ENCODE data around the gene IL1A. TPM values are rescaled to one million over a fixed set of nuclear protein-coding genes. Genes with fewer than 3 reads are reported as not detected.

Gene IL1A
- total RNA-seq, 1 experiment from 2014 or later: 0.10 TPM

DNA sequence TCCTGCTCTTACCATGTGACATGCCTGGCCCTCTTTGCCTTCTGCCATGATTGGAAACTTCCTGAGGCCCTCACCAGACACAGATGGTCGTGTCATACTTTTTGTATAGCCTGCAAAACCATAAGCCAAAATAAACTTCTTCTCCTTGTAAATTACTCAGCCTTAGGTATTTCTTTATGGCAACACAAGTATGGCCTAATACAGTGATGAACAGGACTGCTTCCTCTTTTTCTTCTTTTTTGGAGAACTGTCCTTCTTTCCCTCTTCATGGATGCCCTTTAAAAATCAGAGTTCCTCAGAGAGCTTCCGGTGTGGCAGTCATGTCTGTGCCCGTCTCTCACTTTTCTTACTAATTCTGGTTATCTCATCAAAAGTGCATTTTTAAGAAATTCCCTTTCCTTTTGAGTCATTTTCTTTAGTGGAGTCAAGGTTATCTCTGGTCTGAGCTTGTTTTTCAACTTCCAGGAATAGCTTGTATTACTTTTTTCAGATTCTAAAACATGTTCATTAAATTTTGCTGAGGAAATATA, 9.2 kb upstream of the IL1A start:
- no TSS peak for BruUV-seq (replicated peaks)
- H4K20me1 ChIP-seq (ENCODE audit: insufficient read depth): no peaks in the 10 kb centered on the region
- no peak overlapping the region for H2AFZ ChIP-seq (ENCODE audit: low read depth, low read length, poor library complexity, severe bottlenecking)
- ChIA-PET CTCF (interaction anchor here (1.4 kb wide), 1 partner anchor 45 kb away, joined by 3 read pairs; no protein-coding TSS in a partner anchor), POLR2A (no interaction called here), RAD21 (ENCODE audit: low non-redundant PET in 1 of 2, low total read pairs in 2 of 2, uncharacterized antibody in 2 of 2, unreplicated experiment in 2 of 2) (no interaction called here)
- no peak overlapping the region for H3K9ac ChIP-seq (ENCODE audit: low read length)
- DNase-seq (ENCODE audit: low read depth, low spot score) (no peak), ATAC-seq (no peak)
- H3K9me3 ChIP-seq (ENCODE audit: control insufficient read depth in 1 of 2, insufficient read depth in 1 of 2, low read depth in 1 of 2, low read length in 2 of 2): no peaks in the 10 kb centered on the region
- H3K4me1 ChIP-seq (ENCODE audit: control insufficient read depth in 1 of 2, insufficient read depth in 2 of 2, low read length in 2 of 2): peaks cover 0 to 4% of the 10 kb centered on the region in 2 experiments; a peak in 1 of 4 replicates
- H3K79me2 ChIP-seq (ENCODE audit: insufficient read depth, low read length): no peaks in the 10 kb centered on the region
- no peak overlapping the region for H3K27ac ChIP-seq (ENCODE audit: low read depth, low read length)
- no peaks in the 10 kb centered on the region for H3K36me3 ChIP-seq (ENCODE audit: control insufficient read depth in 1 of 2, insufficient read depth in 2 of 2, low read length in 2 of 2)
- no peaks in the 10 kb centered on the region for H3K27me3 ChIP-seq (ENCODE audit: insufficient read depth, low read length)
- no peak overlapping the region for H3K4me2 ChIP-seq (ENCODE audit: low read length)
- H3K4me3 ChIP-seq (replicated peaks in 1 of 2; ENCODE audit: low read depth in 1 of 2, low read length in 2 of 2): no peak overlapping the region
- intact Hi-C loops (cut with micrococcal nuclease): no loop called here
- H3K9me2 ChIP-seq (ENCODE audit: insufficient read depth): no peaks in the 10 kb centered on the region
- TF ChIP-seq, protein P1, sequence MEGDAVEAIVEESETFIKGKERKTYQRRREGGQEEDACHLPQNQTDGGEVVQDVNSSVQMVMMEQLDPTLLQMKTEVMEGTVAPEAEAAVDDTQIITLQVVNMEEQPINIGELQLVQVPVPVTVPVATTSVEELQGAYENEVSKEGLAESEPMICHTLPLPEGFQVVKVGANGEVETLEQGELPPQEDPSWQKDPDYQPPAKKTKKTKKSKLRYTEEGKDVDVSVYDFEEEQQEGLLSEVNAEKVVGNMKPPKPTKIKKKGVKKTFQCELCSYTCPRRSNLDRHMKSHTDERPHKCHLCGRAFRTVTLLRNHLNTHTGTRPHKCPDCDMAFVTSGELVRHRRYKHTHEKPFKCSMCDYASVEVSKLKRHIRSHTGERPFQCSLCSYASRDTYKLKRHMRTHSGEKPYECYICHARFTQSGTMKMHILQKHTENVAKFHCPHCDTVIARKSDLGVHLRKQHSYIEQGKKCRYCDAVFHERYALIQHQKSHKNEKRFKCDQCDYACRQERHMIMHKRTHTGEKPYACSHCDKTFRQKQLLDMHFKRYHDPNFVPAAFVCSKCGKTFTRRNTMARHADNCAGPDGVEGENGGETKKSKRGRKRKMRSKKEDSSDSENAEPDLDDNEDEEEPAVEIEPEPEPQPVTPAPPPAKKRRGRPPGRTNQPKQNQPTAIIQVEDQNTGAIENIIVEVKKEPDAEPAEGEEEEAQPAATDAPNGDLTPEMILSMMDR (IDR thresholded peaks at IDR 0.05 in 2 of 3, conservative IDR thresholded peaks at IDR 0.05 in 1 of 3; ENCODE audit: borderline replicate concordance in 1 of 3, insufficient read depth in 1 of 3, low read depth in 2 of 3, low read length in 2 of 3): no peak
- TF ChIP-seq SP1 (IDR thresholded peaks at IDR 0.05; ENCODE audit: low read depth) (no peak), RAD21 (IDR thresholded peaks at IDR 0.05; ENCODE audit: low read depth) (no peak), POLR2AphosphoS5 (IDR thresholded peaks at IDR 0.05; ENCODE audit: low read depth, low read length) (no peak), ZNF274 (IDR thresholded peaks at IDR 0.05; ENCODE audit: low read depth, low read length) (no peak), ZFX (IDR thresholded peaks at IDR 0.05) (no peak), SRF (IDR thresholded peaks at IDR 0.05; ENCODE audit: low read depth) (no peak), CEBPB (IDR thresholded peaks at IDR 0.05; ENCODE audit: low read depth) (no peak), TCF7L2 (IDR thresholded peaks at IDR 0.05; ENCODE audit: borderline replicate concordance, extremely low read depth, insufficient read depth, insufficient read length) (no peak), CBX3 (IDR thresholded peaks at IDR 0.05; ENCODE audit: low read depth) (no peak)
- TF ChIP-seq, protein P2, sequence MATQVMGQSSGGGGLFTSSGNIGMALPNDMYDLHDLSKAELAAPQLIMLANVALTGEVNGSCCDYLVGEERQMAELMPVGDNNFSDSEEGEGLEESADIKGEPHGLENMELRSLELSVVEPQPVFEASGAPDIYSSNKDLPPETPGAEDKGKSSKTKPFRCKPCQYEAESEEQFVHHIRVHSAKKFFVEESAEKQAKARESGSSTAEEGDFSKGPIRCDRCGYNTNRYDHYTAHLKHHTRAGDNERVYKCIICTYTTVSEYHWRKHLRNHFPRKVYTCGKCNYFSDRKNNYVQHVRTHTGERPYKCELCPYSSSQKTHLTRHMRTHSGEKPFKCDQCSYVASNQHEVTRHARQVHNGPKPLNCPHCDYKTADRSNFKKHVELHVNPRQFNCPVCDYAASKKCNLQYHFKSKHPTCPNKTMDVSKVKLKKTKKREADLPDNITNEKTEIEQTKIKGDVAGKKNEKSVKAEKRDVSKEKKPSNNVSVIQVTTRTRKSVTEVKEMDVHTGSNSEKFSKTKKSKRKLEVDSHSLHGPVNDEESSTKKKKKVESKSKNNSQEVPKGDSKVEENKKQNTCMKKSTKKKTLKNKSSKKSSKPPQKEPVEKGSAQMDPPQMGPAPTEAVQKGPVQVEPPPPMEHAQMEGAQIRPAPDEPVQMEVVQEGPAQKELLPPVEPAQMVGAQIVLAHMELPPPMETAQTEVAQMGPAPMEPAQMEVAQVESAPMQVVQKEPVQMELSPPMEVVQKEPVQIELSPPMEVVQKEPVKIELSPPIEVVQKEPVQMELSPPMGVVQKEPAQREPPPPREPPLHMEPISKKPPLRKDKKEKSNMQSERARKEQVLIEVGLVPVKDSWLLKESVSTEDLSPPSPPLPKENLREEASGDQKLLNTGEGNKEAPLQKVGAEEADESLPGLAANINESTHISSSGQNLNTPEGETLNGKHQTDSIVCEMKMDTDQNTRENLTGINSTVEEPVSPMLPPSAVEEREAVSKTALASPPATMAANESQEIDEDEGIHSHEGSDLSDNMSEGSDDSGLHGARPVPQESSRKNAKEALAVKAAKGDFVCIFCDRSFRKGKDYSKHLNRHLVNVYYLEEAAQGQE (IDR thresholded peaks at IDR 0.05; ENCODE audit: low read depth): no peak
- TF ChIP-seq, protein P3, sequence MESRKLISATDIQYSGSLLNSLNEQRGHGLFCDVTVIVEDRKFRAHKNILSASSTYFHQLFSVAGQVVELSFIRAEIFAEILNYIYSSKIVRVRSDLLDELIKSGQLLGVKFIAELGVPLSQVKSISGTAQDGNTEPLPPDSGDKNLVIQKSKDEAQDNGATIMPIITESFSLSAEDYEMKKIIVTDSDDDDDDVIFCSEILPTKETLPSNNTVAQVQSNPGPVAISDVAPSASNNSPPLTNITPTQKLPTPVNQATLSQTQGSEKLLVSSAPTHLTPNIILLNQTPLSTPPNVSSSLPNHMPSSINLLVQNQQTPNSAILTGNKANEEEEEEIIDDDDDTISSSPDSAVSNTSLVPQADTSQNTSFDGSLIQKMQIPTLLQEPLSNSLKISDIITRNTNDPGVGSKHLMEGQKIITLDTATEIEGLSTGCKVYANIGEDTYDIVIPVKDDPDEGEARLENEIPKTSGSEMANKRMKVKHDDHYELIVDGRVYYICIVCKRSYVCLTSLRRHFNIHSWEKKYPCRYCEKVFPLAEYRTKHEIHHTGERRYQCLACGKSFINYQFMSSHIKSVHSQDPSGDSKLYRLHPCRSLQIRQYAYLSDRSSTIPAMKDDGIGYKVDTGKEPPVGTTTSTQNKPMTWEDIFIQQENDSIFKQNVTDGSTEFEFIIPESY (IDR thresholded peaks at IDR 0.05; ENCODE audit: extremely low read depth, insufficient replicate concordance, low read length): no peak

All from HCT116 (cell line).